Tibial artery (tissue), 4 donors: ENCODE measurements around the gene ZNF471.

Experiments used
- DNase-seq, 2 donors: peaks; one replicate each; pipeline ENCODE4 v3.0.0-alpha.2; 2019
- H3K27ac ChIP-seq, 2 donors: fragments of 200-600 bp; sonication (generic) in 1 of 2; 1 replicate in 1 of 2; 2 replicates in 1 of 2; pipeline ENCODE4 v1.5.1; 2018 to 2019; ENCODE audit warnings: mild to moderate bottlenecking in 1 of 2
- H3K27me3 ChIP-seq, 2 donors: fragments of 200-600 bp; sonication (generic) in 1 of 2; one replicate each; pipeline versions ENCODE4 v1.5.1 to v1.6.0; 2016 to 2019
- H3K36me3 ChIP-seq, 3 donors: fragments of 200-600 bp; sonication (generic) in 2 of 3; one replicate each; pipeline ENCODE4 v1.5.1; 2016 to 2019; ENCODE audit warnings: mild to moderate bottlenecking in 2 of 3
- H3K4me1 ChIP-seq, 4 donors: fragments of 200-600 bp; sonication (generic) in 2 of 4; 1 replicate in 3 of 4; 2 replicates in 1 of 4; pipeline ENCODE4 v1.5.1; 2016 to 2019
- H3K4me3 ChIP-seq, 2 donors: fragments of 200-600 bp; sonication (generic) in 1 of 2; 1 replicate in 1 of 2; 2 replicates in 1 of 2; pipeline ENCODE4 v1.5.1; 2018 to 2019; ENCODE audit warnings: mild to moderate bottlenecking in 2 of 2
- H3K9me3 ChIP-seq, 3 donors: fragments of 200-600 bp; sonication (generic) in 1 of 3; one replicate each; pipeline ENCODE4 v1.5.1; 2016 to 2019
- CTCF ChIP-seq, 2 experiments: fragments of 200-600 bp in 1 of 2; fragments of 450-650 bp in 1 of 2; IDR thresholded peaks; one replicate each; pipeline ENCODE4 v1.5.1; 2017 to 2019; ENCODE audit warnings: antibody characterized with exemption in 2 of 2, mild to moderate bottlenecking in 1 of 2, moderate library complexity in 1 of 2
- intact Hi-C: fragments of 100-400 bp; cut with DNase I; formaldehyde crosslinking; loops from one replicate; pipeline ENCODE4 v1.15.0; 2023; ENCODE audit warnings: low total_unique reads

ZNF471 gene

GRCh38 chr19:56477429-56478338 is 30.0 kb upstream of the ZNF471 start:
- TF ChIP-seq CTCF (IDR thresholded peaks at IDR 0.05): no peak
- peak overlapping the region; percentile 65 to 81 for H3K4me3 ChIP-seq

GRCh38 chr19:56491399-56491798 is 16.3 kb upstream of the ZNF471 start:
- Histone ChIP-seq H3K27ac (no peak overlapping the region), H3K4me3 (no peak overlapping the region), H3K27me3 (no peaks in the 10 kb centered on the region), H3K4me1 (no peaks in the 10 kb centered on the region), H3K9me3 (peaks cover 12 to 98% (median 66%) of the 10 kb centered on the region in 3 donors), H3K36me3 (peaks cover 51 to 96% (median 79%) of the 10 kb centered on the region in 3 donors)
- TF ChIP-seq CTCF (IDR thresholded peaks at IDR 0.05): no peak
- intact Hi-C loops: no loop called here
- DNase-seq: no peak

More at GRCh38 chr19:56477429-56478338, 30.0 kb upstream of the ZNF471 start:
- Histone ChIP-seq H3K9me3 (peaks cover 0 to 51% (median 26%) of the 10 kb centered on the region in 3 donors), H3K27ac (peak overlapping the region; percentile 77 to 82), H3K36me3 (peaks cover 21 to 36% (median 28%) of the 10 kb centered on the region in 3 donors), H3K27me3 (no peaks in the 10 kb centered on the region), H3K4me1 (peaks cover 0 to 22% (median 16%) of the 10 kb centered on the region in 4 donors)
- intact Hi-C loops: no loop called here
- peak; percentile 86 to 94 for DNase-seq

GRCh38 chr19:56504581-56504980 is 3.1 kb upstream of the ZNF471 start:
- DNase-seq: no peak
- Histone ChIP-seq H3K27ac (no peak overlapping the region), H3K27me3 (no peaks in the 10 kb centered on the region), H3K9me3 (peaks cover 0 to 21% (median 5%) of the 10 kb centered on the region in 3 donors), H3K4me1 (peaks cover 0 to 8% (median 4%) of the 10 kb centered on the region in 4 donors), H3K36me3 (peaks cover 0 to 11% (median 0%) of the 10 kb centered on the region in 3 donors), H3K4me3 (no peak overlapping the region)
- intact Hi-C loops: loop anchor here (10.0 kb wide), 1 partner anchor 90 kb away; the partner anchor contains the start of gene ZNF71
- TF ChIP-seq CTCF (IDR thresholded peaks at IDR 0.05): no peak

- peaks cover 16 to 22% (median 19%) of the 10 kb centered on the region in 3 donors for H3K36me3 ChIP-seq
- DNase-seq: peak in 1 of 2 donors; percentile 63
- intact Hi-C loops: loop anchor here (10.0 kb wide), 1 partner anchor 86 kb away; the partner anchor contains the start of gene ZNF71
- no peak for TF ChIP-seq CTCF (IDR thresholded peaks at IDR 0.05)
- peak overlapping the region; percentile 69 to 82 for H3K4me3 ChIP-seq
- peak overlapping the region; percentile 97 to 99 for H3K27ac ChIP-seq
- peaks cover 0 to 8% (median 4%) of the 10 kb centered on the region in 4 donors for H3K4me1 ChIP-seq
- H3K9me3 ChIP-seq: peaks cover 0 to 22% (median 0%) of the 10 kb centered on the region in 3 donors
- no peaks in the 10 kb centered on the region for H3K27me3 ChIP-seq
Observed at GRCh38 chr19:56508290-56508778, 679 bp downstream of the ZNF471 start.

- H3K27me3 ChIP-seq: no peaks in the 10 kb centered on the region
- TF ChIP-seq CTCF (IDR thresholded peaks at IDR 0.05): no peak
- no peak for DNase-seq
- no peaks in the 10 kb centered on the region for H3K4me1 ChIP-seq
- H3K27ac ChIP-seq: no peak overlapping the region
- H3K36me3 ChIP-seq: peaks cover 64 to 82% (median 80%) of the 10 kb centered on the region in 3 donors
- H3K9me3 ChIP-seq: peaks cover 32 to 100% (median 97%) of the 10 kb centered on the region in 3 donors
- intact Hi-C loops: no loop called here
- H3K4me3 ChIP-seq: no peak overlapping the region
Observed at GRCh38 chr19:56525214-56525860, 17.7 kb downstream of the ZNF471 start.
